Neural cell (in vitro differentiated cells): ENCODE data around the gene DYRK3. TPM values are rescaled to one million over a fixed set of nuclear protein-coding genes. Genes with fewer than 3 reads are reported as not detected.

Source experiments
- H2AFZ ChIP-seq: fragments of 200-600, 300-800 bp; sonication (generic), shearing (Covaris generic); 2 replicates; pipeline ENCODE4 v1.6.0; 2014; ENCODE audit warnings: low read depth, mild to moderate bottlenecking, antibody characterized with exemption, low read length, moderate library complexity
- H3F3A ChIP-seq: fragments of 200-600 bp; shearing (Covaris generic); 2 replicates; pipeline ENCODE4 v1.6.1; 2016; ENCODE audit warnings: mild to moderate bottlenecking, moderate library complexity, mixed read lengths, antibody characterized with exemption, low read length; ENCODE audit not compliant: insufficient read depth, poor library complexity, severe bottlenecking
- H3K27ac ChIP-seq: fragments of 200-600, 300-800 bp; sonication (generic), shearing (Covaris generic); 2 replicates; pipeline ENCODE4 v1.5.1; 2014; ENCODE audit warnings: mild to moderate bottlenecking, low read length, moderate library complexity
- H3K27me3 ChIP-seq: fragments of 300-800, 200-600 bp; sonication (generic), shearing (Covaris generic); 2 replicates; pipeline ENCODE4 v1.6.0; 2014; ENCODE audit warnings: mild to moderate bottlenecking, low read depth, low read length, moderate library complexity; ENCODE audit not compliant: insufficient read depth
- H3K36me3 ChIP-seq: fragments of 300-800, 200-600 bp; sonication (generic), shearing (Covaris generic); 2 replicates; pipeline ENCODE4 v1.5.1; 2014; ENCODE audit warnings: mild to moderate bottlenecking, antibody characterized with exemption, low read length, moderate library complexity; ENCODE audit not compliant: insufficient read depth
- H3K4me2 ChIP-seq: fragments of 300-800, 200-600 bp; sonication (generic), shearing (Covaris generic); 2 replicates; pipeline ENCODE4 v1.6.0; 2014; ENCODE audit warnings: mild to moderate bottlenecking, low read length
- H3K4me3 ChIP-seq: fragments of 300-800, 200-600 bp; sonication (generic), shearing (Covaris generic); 2 replicates; pipeline ENCODE4 v1.5.1; 2014; ENCODE audit warnings: mild to moderate bottlenecking, low read length, moderate library complexity
- H3K79me2 ChIP-seq: fragments of 200-600 bp; shearing (Covaris generic); replicated peaks from 2 replicates; pipeline ENCODE4 v1.6.0; 2014; ENCODE audit warnings: mild to moderate bottlenecking, low read length, moderate library complexity; ENCODE audit not compliant: insufficient read depth
- H3K9ac ChIP-seq: fragments of 300-800, 200-600 bp; sonication (generic), shearing (Covaris generic); 2 replicates; pipeline ENCODE4 v1.6.1; 2016; ENCODE audit warnings: mild to moderate bottlenecking, low read length, mixed read lengths
- H3K9me2 ChIP-seq: fragments of 200-600 bp; shearing (Covaris generic); 2 replicates; pipeline ENCODE4 v1.6.1; 2016; ENCODE audit warnings: mild to moderate bottlenecking, low read length, mixed read lengths; ENCODE audit not compliant: insufficient read depth
- H3K9me3 ChIP-seq: fragments of 200-600, 300-800 bp; sonication (generic), shearing (Covaris generic); 2 replicates; pipeline ENCODE4 v1.6.1; 2016; ENCODE audit warnings: mild to moderate bottlenecking, mixed run types, low read length, moderate library complexity, mixed read lengths
- H4K20me1 ChIP-seq: fragments of 200-600 bp; shearing (Covaris generic); 2 replicates; pipeline ENCODE4 v1.6.1; 2016; ENCODE audit warnings: mild to moderate bottlenecking, mixed run types; ENCODE audit not compliant: insufficient read depth
- CTCF ChIP-seq: fragments of 450-650 bp; IDR thresholded peaks from 2 replicates; pipeline ENCODE4 v1.5.1; 2014; ENCODE audit warnings: antibody characterized with exemption, mild to moderate bottlenecking, moderate library complexity; ENCODE audit not compliant: poor library complexity, severe bottlenecking
- EP300 ChIP-seq: fragments of 450-650 bp; conservative IDR thresholded peaks from 2 replicates; pipeline ENCODE4 v1.6.1; 2014; ENCODE audit warnings: antibody characterized with exemption, mild to moderate bottlenecking, moderate library complexity; ENCODE audit not compliant: poor library complexity, severe bottlenecking
- EZH2 ChIP-seq: fragments of 200-600, 300-800 bp; shearing (Covaris generic), sonication (generic); IDR thresholded peaks from 2 replicates; pipeline ENCODE4 v1.6.1; 2014; ENCODE audit warnings: antibody characterized with exemption, low read length, borderline replicate concordance, mild to moderate bottlenecking; ENCODE audit not compliant: insufficient read depth, poor library complexity, severe bottlenecking
- MXI1 ChIP-seq: fragments of 450-650 bp; conservative IDR thresholded peaks from 2 replicates; pipeline ENCODE4 v1.6.1; 2014; ENCODE audit warnings: antibody characterized with exemption, mild to moderate bottlenecking; ENCODE audit not compliant: poor library complexity, severe bottlenecking
- RAD21 ChIP-seq: fragments of 450-650 bp; conservative IDR thresholded peaks from 2 replicates; pipeline ENCODE4 v1.6.1; 2014; ENCODE audit warnings: antibody characterized with exemption, mild to moderate bottlenecking, moderate library complexity
- REST ChIP-seq: IDR thresholded peaks from 2 replicates; pipeline ENCODE4 v1.6.1; 2012; ENCODE audit warnings: borderline replicate concordance
- SMC3 ChIP-seq: fragments of 450-650 bp; conservative IDR thresholded peaks from 2 replicates; pipeline ENCODE4 v1.6.1; 2014; ENCODE audit warnings: antibody characterized with exemption, mild to moderate bottlenecking, moderate library complexity; ENCODE audit not compliant: poor library complexity
- TAF1 ChIP-seq: IDR thresholded peaks from 2 replicates; pipeline ENCODE4 v1.6.1; 2012; ENCODE audit warnings: low read depth
- polyA plus RNA-seq: library from polyadenylated mRNA; depleted of rRNA; stranded (reverse); fragments of >200 nt; gene quantifications from 2 replicates; pipeline ENCODE4 v1.2.3, GENCODE V29; 2014

The DYRK3 gene
- polyA plus RNA-seq, 1 donor from 2014 or later = 7.5 TPM

- H3K4me2 ChIP-seq = no peak overlapping the region
- H2AFZ ChIP-seq = no peak overlapping the region
- H4K20me1 ChIP-seq = no peaks in the 10 kb centered on the region
- H3K79me2 ChIP-seq = no peaks in the 10 kb centered on the region
- no peaks in the 10 kb centered on the region for H3K9me3 ChIP-seq
- no peaks in the 10 kb centered on the region for H3K36me3 ChIP-seq
- no peaks in the 10 kb centered on the region for H3K9me2 ChIP-seq
- no peaks in the 10 kb centered on the region for H3F3A ChIP-seq
- no peak overlapping the region for H3K4me3 ChIP-seq
- peaks cover 14% of the 10 kb centered on the region for H3K27me3 ChIP-seq
- H3K9ac ChIP-seq = no peak overlapping the region
- TF ChIP-seq EZH2 (no peak), EP300 (no peak), RAD21 (no peak), MXI1 (no peak), REST (no peak), SMC3 (no peak), CTCF (no peak), TAF1 (no peak)
- no peak overlapping the region for H3K27ac ChIP-seq
These were observed 27.2 kb downstream of the DYRK3 start for GRCh38 chr1:206662396-206663092.

GRCh38 chr1:206663362-206663761, 28.0 kb downstream of the DYRK3 start:
- H3K9me3 ChIP-seq = no peaks in the 10 kb centered on the region
- H3K27me3 ChIP-seq = peaks cover 14% of the 10 kb centered on the region
- no peak overlapping the region for H2AFZ ChIP-seq
- H3F3A ChIP-seq = no peaks in the 10 kb centered on the region
- H3K36me3 ChIP-seq = no peaks in the 10 kb centered on the region
- no peaks in the 10 kb centered on the region for H3K79me2 ChIP-seq
- no peak overlapping the region for H3K27ac ChIP-seq
- no peak overlapping the region for H3K9ac ChIP-seq
- no peak overlapping the region for H3K4me2 ChIP-seq
- TF ChIP-seq EP300 (no peak), SMC3 (no peak), CTCF (no peak), TAF1 (no peak), EZH2 (no peak)
- no peaks in the 10 kb centered on the region for H3K9me2 ChIP-seq
- H3K4me3 ChIP-seq = no peak overlapping the region
- H4K20me1 ChIP-seq = no peaks in the 10 kb centered on the region
